PFSK-1 (cell line): Measurements from ENCODE around the gene CLEC18A.

ENCODE experiments used
- FOXP2 ChIP-seq: optimal IDR thresholded peaks from 2 replicates; pipeline ENCODE3; 2011; ENCODE audit warnings: borderline replicate concordance, control low read depth, inconsistent platforms; ENCODE audit not compliant: insufficient read depth; ENCODE audit errors: extremely low read length, extremely low read depth
- POLR2AphosphoS5 ChIP-seq: IDR thresholded peaks from 2 replicates; pipeline ENCODE4 v1.6.1; 2012; ENCODE audit warnings: low read depth, mild to moderate bottlenecking, control low read depth, low read length, moderate library complexity
- SIN3A ChIP-seq: IDR thresholded peaks from 2 replicates; pipeline ENCODE4 v1.6.1; 2012; ENCODE audit warnings: mild to moderate bottlenecking, low read length, moderate library complexity, borderline replicate concordance; ENCODE audit not compliant: insufficient read depth
- TAF1 ChIP-seq: IDR thresholded peaks from 2 replicates; pipeline ENCODE4 v1.6.1; 2012; ENCODE audit warnings: low read length, control low read depth, borderline replicate concordance; ENCODE audit not compliant: insufficient read depth
- TF ChIP-seq, protein P1 (sequence below), 2 experiments: IDR thresholded peaks; 2 replicates each; pipeline versions ENCODE4 v1.6.1 to v1.8.0; 2011 to 2012; ENCODE audit warnings: low read depth in 2 of 2, low read length in 2 of 2, control low read depth in 1 of 2, inconsistent platforms in 1 of 2, mild to moderate bottlenecking in 1 of 2, moderate library complexity in 1 of 2; ENCODE audit not compliant: insufficient read depth in 1 of 2

CLEC18A gene

DNA sequence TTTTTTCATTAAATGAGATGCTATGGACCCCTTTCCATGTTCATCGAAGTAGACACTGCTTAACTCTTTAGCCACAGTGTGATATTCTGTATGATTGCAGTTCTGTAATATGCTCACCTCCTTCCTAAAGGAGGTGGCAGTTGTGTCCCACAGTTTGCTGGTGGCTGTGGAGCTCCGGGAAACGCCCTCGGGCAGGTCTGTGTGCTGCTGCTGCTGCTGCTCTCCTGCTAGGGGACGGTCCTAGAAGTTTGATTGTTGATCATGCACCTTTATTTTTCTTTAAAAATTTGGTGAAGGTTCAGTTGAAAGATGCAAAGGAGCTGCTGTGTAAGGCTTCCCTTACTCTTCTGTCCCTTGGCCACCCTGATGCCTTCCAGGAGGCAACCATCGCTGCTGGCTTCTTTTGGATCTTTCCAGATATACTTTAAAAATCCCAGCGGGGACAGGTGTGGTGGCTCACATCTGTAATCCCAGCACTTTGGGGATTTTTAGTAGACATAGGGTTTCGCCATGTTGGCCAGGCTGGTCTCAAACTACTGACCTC, 8.4 kb upstream of the CLEC18A start:
- TF ChIP-seq FOXP2 (no peak), POLR2AphosphoS5 (no peak), TAF1 (no peak), SIN3A (no peak)
- TF ChIP-seq, protein P1, sequence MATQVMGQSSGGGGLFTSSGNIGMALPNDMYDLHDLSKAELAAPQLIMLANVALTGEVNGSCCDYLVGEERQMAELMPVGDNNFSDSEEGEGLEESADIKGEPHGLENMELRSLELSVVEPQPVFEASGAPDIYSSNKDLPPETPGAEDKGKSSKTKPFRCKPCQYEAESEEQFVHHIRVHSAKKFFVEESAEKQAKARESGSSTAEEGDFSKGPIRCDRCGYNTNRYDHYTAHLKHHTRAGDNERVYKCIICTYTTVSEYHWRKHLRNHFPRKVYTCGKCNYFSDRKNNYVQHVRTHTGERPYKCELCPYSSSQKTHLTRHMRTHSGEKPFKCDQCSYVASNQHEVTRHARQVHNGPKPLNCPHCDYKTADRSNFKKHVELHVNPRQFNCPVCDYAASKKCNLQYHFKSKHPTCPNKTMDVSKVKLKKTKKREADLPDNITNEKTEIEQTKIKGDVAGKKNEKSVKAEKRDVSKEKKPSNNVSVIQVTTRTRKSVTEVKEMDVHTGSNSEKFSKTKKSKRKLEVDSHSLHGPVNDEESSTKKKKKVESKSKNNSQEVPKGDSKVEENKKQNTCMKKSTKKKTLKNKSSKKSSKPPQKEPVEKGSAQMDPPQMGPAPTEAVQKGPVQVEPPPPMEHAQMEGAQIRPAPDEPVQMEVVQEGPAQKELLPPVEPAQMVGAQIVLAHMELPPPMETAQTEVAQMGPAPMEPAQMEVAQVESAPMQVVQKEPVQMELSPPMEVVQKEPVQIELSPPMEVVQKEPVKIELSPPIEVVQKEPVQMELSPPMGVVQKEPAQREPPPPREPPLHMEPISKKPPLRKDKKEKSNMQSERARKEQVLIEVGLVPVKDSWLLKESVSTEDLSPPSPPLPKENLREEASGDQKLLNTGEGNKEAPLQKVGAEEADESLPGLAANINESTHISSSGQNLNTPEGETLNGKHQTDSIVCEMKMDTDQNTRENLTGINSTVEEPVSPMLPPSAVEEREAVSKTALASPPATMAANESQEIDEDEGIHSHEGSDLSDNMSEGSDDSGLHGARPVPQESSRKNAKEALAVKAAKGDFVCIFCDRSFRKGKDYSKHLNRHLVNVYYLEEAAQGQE (IDR thresholded peaks at IDR 0.05; ENCODE audit: insufficient read depth in 1 of 2, low read depth in 2 of 2, low read length in 2 of 2), result no peak
